K562 (cell line): ENCODE data around the gene SDHC. TPM values are rescaled to one million over a fixed set of nuclear protein-coding genes. Genes with fewer than 3 reads are reported as not detected.
A peak's percentile ranks its signal among the peaks of the same experiment; 100 is the strongest.

Experiments used
- ATAC-seq: fragments of 200-7000 bp; cut with Tn5 transposase; 3 replicates; pipeline ENCODE4 v1.9.1; 2020; ENCODE audit warnings: moderate library complexity
- BruUV-seq: library from RNA; stranded (reverse); fragments of 400-500 nt; replicated peaks from 2 replicates; lab custom pipeline; 2021; lab: Mats Ljungman, UMichigan
- CTCF ChIA-PET: fragments of 300-600 bp; formaldehyde crosslinking; extraction: SDS; loops from one replicate; lab custom pipeline; 2021; ENCODE audit warnings: low intra/inter-chr PET ratio; lab: Yijun Ruan, JAX
- POLR2A ChIA-PET: fragments of 300-600, 350-650 bp; sonication (Branson Sonifier 250); formaldehyde crosslinking; extraction: SDS; loops from one replicate; lab custom pipeline; 2021; ENCODE audit warnings: antibody characterized with exemption, inconsistent platforms; lab: Yijun Ruan, JAX
- DNase-seq, 4 experiments: peaks; one replicate each; pipeline versions ENCODE4 v3.0.0 to v3.0.0-alpha.2; 2011 to 2018; ENCODE audit warnings: low spot score in 3 of 4, mixed read lengths in 3 of 4; ENCODE audit errors: extremely low read depth in 1 of 4
- FAIRE-seq: peaks from 2 replicates; lab custom pipeline; 2011; peaks lifted over from hg19 to GRCh38; lab: Jason Lieb, UNC
- H2AFZ ChIP-seq: 2 replicates; pipeline ENCODE4 v1.6.0; 2011; ENCODE audit warnings: low read depth, low read length, control low read depth, inconsistent platforms
- H3K27ac ChIP-seq: fragments of 200-600 bp; 3 replicates; pipeline ENCODE4 v1.8.0; 2011; ENCODE audit warnings: low read depth, mild to moderate bottlenecking, control low read depth, inconsistent platforms, low read length, moderate library complexity, mixed read lengths; ENCODE audit errors: extremely low read depth
- H3K27me3 ChIP-seq, 2 experiments: fragments of 300-600 bp in 1 of 2; 2 replicates in 1 of 2; 3 replicates in 1 of 2; pipeline versions ENCODE4 v1.6.0 to v1.8.0; 2011; ENCODE audit warnings: inconsistent platforms in 2 of 2, low read length in 2 of 2, mild to moderate bottlenecking in 1 of 2, mixed read lengths in 1 of 2, moderate library complexity in 1 of 2; ENCODE audit not compliant: control insufficient read depth in 2 of 2, insufficient read depth in 2 of 2
- H3K36me3 ChIP-seq: fragments of 300-600 bp; 3 replicates; pipeline ENCODE4 v1.8.0; 2011; ENCODE audit warnings: mild to moderate bottlenecking, low read length, inconsistent platforms; ENCODE audit not compliant: control insufficient read depth, insufficient read depth
- H3K4me1 ChIP-seq, 2 experiments: fragments of 200-600 bp in 1 of 2; replicated peaks in 1 of 2; 2 replicates in 1 of 2; 3 replicates in 1 of 2; pipeline versions ENCODE4 v1.5.1 to v1.8.0; 2011; ENCODE audit warnings: inconsistent platforms in 2 of 2, low read length in 2 of 2, mild to moderate bottlenecking in 1 of 2, mixed read lengths in 1 of 2, moderate library complexity in 1 of 2; ENCODE audit not compliant: control insufficient read depth in 2 of 2, insufficient read depth in 2 of 2
- H3K4me2 ChIP-seq: 2 replicates; pipeline ENCODE4 v1.6.1; 2011; ENCODE audit warnings: low read length, control low read depth, inconsistent platforms, mixed read lengths; ENCODE audit not compliant: insufficient read depth
- H3K4me3 ChIP-seq: fragments of 200-600 bp; sonication (generic), shearing (Covaris generic); 2 replicates; pipeline ENCODE4 v1.5.1; 2016; ENCODE audit warnings: control low read depth, inconsistent platforms
- H3K79me2 ChIP-seq: fragments of 200-600 bp; 3 replicates; pipeline ENCODE4 v1.8.0; 2011; ENCODE audit warnings: low read length, inconsistent platforms; ENCODE audit not compliant: control insufficient read depth, insufficient read depth
- H3K9ac ChIP-seq, 2 experiments: 2 replicates each; pipeline versions ENCODE4 v1.6.0 to v1.6.1; 2011; ENCODE audit warnings: low read depth in 2 of 2, low read length in 2 of 2, control low read depth in 1 of 2, inconsistent platforms in 1 of 2, mild to moderate bottlenecking in 1 of 2, mixed read lengths in 1 of 2; ENCODE audit not compliant: insufficient read depth in 1 of 2
- H3K9me1 ChIP-seq: one replicate; pipeline ENCODE4 v1.6.0; 2011; ENCODE audit warnings: inconsistent platforms, mild to moderate bottlenecking, low read length, moderate library complexity; ENCODE audit not compliant: control insufficient read depth, insufficient read depth
- H3K9me3 ChIP-seq: replicated peaks from 2 replicates; pipeline ENCODE4 v1.5.1; 2011; ENCODE audit warnings: low read depth, low read length, inconsistent platforms; ENCODE audit not compliant: control insufficient read depth, insufficient read depth
- H4K20me1 ChIP-seq: replicated peaks from 2 replicates; pipeline ENCODE4 v1.6.1; 2011; ENCODE audit warnings: low read length, inconsistent platforms, mixed read lengths; ENCODE audit not compliant: control insufficient read depth, insufficient read depth
- DLX4 ChIP-seq: fragments of 250-450 bp; sonication (Bioruptor Pico); IDR thresholded peaks from 2 replicates; pipeline ENCODE4 v1.6.1; 2021; ENCODE audit warnings: mild to moderate bottlenecking
- MEF2A ChIP-seq: IDR thresholded peaks from 2 replicates; pipeline ENCODE4 v1.6.1; 2011; ENCODE audit warnings: low read depth, mild to moderate bottlenecking, low read length, moderate library complexity; ENCODE audit not compliant: control insufficient read depth
- SIX5 ChIP-seq, 2 experiments: IDR thresholded peaks; 2 replicates each; pipeline ENCODE4 v1.6.1; 2011; ENCODE audit warnings: low read length in 2 of 2, borderline replicate concordance in 1 of 2, low read depth in 1 of 2, mild to moderate bottlenecking in 1 of 2, moderate library complexity in 1 of 2; ENCODE audit not compliant: insufficient read depth in 1 of 2
- ZNF224 ChIP-seq: sonication (generic); formaldehyde crosslinking; IDR thresholded peaks from 2 replicates; pipeline ENCODE4 v1.8.0; 2022; ENCODE audit warnings: mild to moderate bottlenecking, missing genetic modification reagents
- WGBS: fragments of 100-300 bp; shearing (Covaris generic); methylation state at CpG from one replicate; pipeline ENCODE4 v1.1.6; 2016; ENCODE audit warnings: low coverage, mixed read lengths; ENCODE audit not compliant: insufficient coverage; ENCODE audit errors: missing lambda C conversion rate; 5-methylcytosine and 5-hydroxymethylcytosine counted together
- in situ Hi-C: fragments of 300-500 bp; cut with MboI; formaldehyde crosslinking; loops from 4 replicates; pipeline ENCODE4 v1.15.0; 2018; ENCODE audit warnings: inconsistent platforms, mixed read lengths
- intact Hi-C: fragments of 100-400 bp; cut with micrococcal nuclease; formaldehyde crosslinking; loops from 2 replicates; pipeline ENCODE4 v1.14.2; 2022
- polyA plus RNA-seq, 8 experiments: library from polyadenylated mRNA; depleted of rRNA in 4 of 8; stranded (reverse) in 5 of 8; unstranded in 3 of 8; fragments of >200 nt; fragmentation: Nextera tagmentation in 2 of 8; fragmentation: Illumina TruSeq in 1 of 8; extraction: Ambion mirVana in 2 of 8; extraction: Trizol in 1 of 8; gene quantifications; 2 replicates each; pipeline versions ENCODE4 v1.2.1 to v1.2.3, GENCODE V29; 2011 to 2014; ENCODE audit warnings: inconsistent platforms in 1 of 8, missing spikeins in 1 of 8
- total RNA-seq, 7 experiments: library from RNA; depleted of rRNA in 6 of 7; stranded (reverse); fragments of >200 nt in 6 of 7; fragmentation: Illumina TruSeq in 2 of 7; extraction: Trizol in 2 of 7; gene quantifications; 2 replicates each; pipeline versions ENCODE4 v1.2.1 to v1.2.3, GENCODE V29; 2011 to 2021; ENCODE audit warnings: low replicate concordance in 1 of 7

Gene SDHC
- total and polyA plus RNA-seq, 9 of the 15 experiments (the other 6 are each of a cell fraction or from before 2014, with no cell fraction given) = 7.7 to 309 (median 174) TPM

GRCh38 chr1:161335796-161336195 lies 21.6 kb downstream of the SDHC start:
- Histone ChIP-seq H4K20me1 (no peaks in the 10 kb centered on the region), H3K4me1 (no peaks in the 10 kb centered on the region), H3K9me1 (no peaks in the 10 kb centered on the region), H3K36me3 (peaks cover 84% of the 10 kb centered on the region), H3K27me3 (no peaks in the 10 kb centered on the region), H3K9me3 (no peaks in the 10 kb centered on the region), H3K4me2 (no peak overlapping the region), H2AFZ (no peak overlapping the region), H3K4me3 (no peak overlapping the region), H3K79me2 (no peaks in the 10 kb centered on the region), H3K27ac (no peak overlapping the region), H3K9ac (no peak overlapping the region)
- ChIA-PET CTCF (no interaction called here), POLR2A (interaction anchor here (0.6 kb wide), 1 partner anchor 10 kb away, joined by 3 read pairs; no protein-coding TSS in a partner anchor)
- intact Hi-C loops (no loop called here), in situ Hi-C loops (no loop called here)
- no peak for DNase-seq
- TF ChIP-seq ZNF224 = no peak
- 85% methylated on average over 3 of the region's 3 CpGs for WGBS
- FAIRE-seq = no peak
- BruUV-seq = no TSS peak
- no peak for ATAC-seq

- TSS peak; percentile 17 for BruUV-seq
- no peak overlapping the region for H3K9ac ChIP-seq
- no peak overlapping the region for H3K4me3 ChIP-seq
- intact Hi-C loops = no loop called here
- no peaks in the 10 kb centered on the region for H3K79me2 ChIP-seq
- H3K4me1 ChIP-seq = no peaks in the 10 kb centered on the region
- no peak overlapping the region for H3K27ac ChIP-seq
- ChIA-PET POLR2A (no interaction called here), CTCF (no interaction called here)
- H3K27me3 ChIP-seq = no peaks in the 10 kb centered on the region
- no peaks in the 10 kb centered on the region for H3K9me3 ChIP-seq
- no peak for ATAC-seq
- H4K20me1 ChIP-seq = no peaks in the 10 kb centered on the region
- TF ChIP-seq MEF2A (no peak), DLX4 (CRISPR knock-in tag) (no peak), SIX5 (IDR thresholded peaks at IDR 0.05; ENCODE audit: borderline replicate concordance in 1 of 2, insufficient read depth in 1 of 2, low read depth in 1 of 2, low read length in 2 of 2) (no peak)
- WGBS = 90% methylated on average over 2 of the region's 2 CpGs
- peaks cover 68% of the 10 kb centered on the region; the same call in 2 of the 3 replicates for H3K36me3 ChIP-seq
- no peaks in the 10 kb centered on the region for H3K9me1 ChIP-seq
- in situ Hi-C loops = no loop called here
- FAIRE-seq = no peak
- H3K4me2 ChIP-seq = no peak overlapping the region
- no peak overlapping the region for H2AFZ ChIP-seq
- no peak for DNase-seq
These were observed 28.0 kb downstream of the SDHC start for GRCh38 chr1:161342177-161342576.
